GM12878 (cell line): Measurements from ENCODE around the gene NAT8. TPM values are rescaled to one million over a fixed set of nuclear protein-coding genes. Genes with fewer than 3 reads are reported as not detected.

Experiments used
- ATAC-seq: fragments of 200-7000 bp; cut with Tn5 transposase; 3 replicates; pipeline ENCODE4 v1.9.1; 2020; ENCODE audit warnings: mild to moderate bottlenecking, moderate library complexity
- BruUV-seq: library from RNA; stranded (reverse); fragments of 400-500 nt; replicated peaks from 2 replicates; lab custom pipeline; 2021; lab: Mats Ljungman, UMichigan
- CTCF ChIA-PET: fragments of 300-600 bp; sonication (Branson Sonifier 250); formaldehyde crosslinking; extraction: SDS; loops from one replicate; lab custom pipeline; 2021; ENCODE audit warnings: inconsistent platforms; lab: Yijun Ruan, JAX
- POLR2A ChIA-PET: fragments of 350-600 bp; formaldehyde crosslinking; extraction: SDS; loops from one replicate; lab custom pipeline; 2021; ENCODE audit warnings: inconsistent platforms; lab: Charles Lee
- RAD21 ChIA-PET: fragments of 300-600 bp; sonication (Branson Sonifier 250); formaldehyde crosslinking; loops from one replicate; lab custom pipeline; 2023; ENCODE audit warnings: antibody characterized with exemption; ENCODE audit not compliant: unreplicated experiment; lab: Charles Lee
- SMC1A ChIA-PET: fragments of 300-600 bp; sonication (Branson Sonifier 250); formaldehyde crosslinking; loops from one replicate; lab custom pipeline; 2023; ENCODE audit not compliant: unreplicated experiment, uncharacterized antibody; lab: Charles Lee
- DNase-seq: peaks from one replicate; pipeline ENCODE4 v3.0.0-alpha.2; 2011; ENCODE audit warnings: low read depth, low spot score
- FAIRE-seq: peaks from 3 replicates; lab custom pipeline; 2011; peaks lifted over from hg19 to GRCh38; lab: Jason Lieb, UNC
- H2AFZ ChIP-seq: 2 replicates; pipeline ENCODE4 v1.6.0; 2011; ENCODE audit warnings: low read depth, low read length, control low read depth; ENCODE audit not compliant: control insufficient read depth
- H3K27ac ChIP-seq: 2 replicates; pipeline ENCODE4 v1.5.1; 2011; ENCODE audit warnings: control low read depth; ENCODE audit not compliant: control insufficient read depth, insufficient read depth
- H3K27me3 ChIP-seq, 2 experiments: replicated peaks in 1 of 2; 2 replicates each; pipeline versions ENCODE4 v1.6.0 to v1.6.1; 2011; ENCODE audit warnings: low read length in 1 of 2; ENCODE audit not compliant: control insufficient read depth in 2 of 2, insufficient read depth in 2 of 2
- H3K36me3 ChIP-seq, 2 experiments: 2 replicates each; pipeline ENCODE4 v1.5.1; 2011; ENCODE audit warnings: low read length in 1 of 2; ENCODE audit not compliant: control insufficient read depth in 2 of 2, insufficient read depth in 2 of 2
- H3K4me1 ChIP-seq: 2 replicates; pipeline ENCODE4 v1.6.1; 2011; ENCODE audit warnings: mild to moderate bottlenecking, low read length, moderate library complexity, mixed read lengths; ENCODE audit not compliant: control insufficient read depth, insufficient read depth
- H3K4me2 ChIP-seq: 2 replicates; pipeline ENCODE4 v1.6.0; 2011; ENCODE audit warnings: control low read depth; ENCODE audit not compliant: control insufficient read depth, insufficient read depth
- H3K4me3 ChIP-seq: fragments of 200-600 bp; sonication (generic); 2 replicates; pipeline ENCODE4 v1.5.1; 2016
- H3K79me2 ChIP-seq: 2 replicates; pipeline ENCODE4 v1.6.0; 2011; ENCODE audit warnings: low read length; ENCODE audit not compliant: control insufficient read depth, insufficient read depth
- H3K9ac ChIP-seq: 2 replicates; pipeline ENCODE4 v1.8.0; 2011; ENCODE audit warnings: low read length, control low read depth, mixed read lengths; ENCODE audit not compliant: control insufficient read depth, insufficient read depth
- H3K9me3 ChIP-seq: replicated peaks from 3 replicates; pipeline ENCODE4 v1.5.1; 2011; ENCODE audit warnings: mild to moderate bottlenecking, low read length; ENCODE audit not compliant: control insufficient read depth, insufficient read depth
- H4K20me1 ChIP-seq: 2 replicates; pipeline ENCODE4 v1.6.0; 2011; ENCODE audit not compliant: control insufficient read depth, insufficient read depth
- CEBPZ ChIP-seq: fragments of 150-350 bp; IDR thresholded peaks from 2 replicates; pipeline ENCODE4 v1.6.1; 2016; ENCODE audit warnings: low read depth, low read length
- GABPA ChIP-seq: IDR thresholded peaks from 2 replicates; pipeline ENCODE4 v1.6.1; 2014; ENCODE audit warnings: antibody characterized with exemption, low read depth, mild to moderate bottlenecking, inconsistent platforms
- KLF5 ChIP-seq: fragments of 450-650 bp; IDR thresholded peaks from 2 replicates; pipeline ENCODE4 v1.6.1; 2014; ENCODE audit warnings: mild to moderate bottlenecking; ENCODE audit not compliant: partially characterized antibody
- MTA2 ChIP-seq: fragments of 450-650 bp; IDR thresholded peaks from 2 replicates; pipeline ENCODE4 v1.6.1; 2016; ENCODE audit warnings: low read depth, mild to moderate bottlenecking, moderate library complexity
- NFXL1 ChIP-seq: fragments of 450-650 bp; IDR thresholded peaks from 2 replicates; pipeline ENCODE4 v1.6.1; 2017; ENCODE audit warnings: antibody characterized with exemption, mild to moderate bottlenecking, borderline replicate concordance
- NFYA ChIP-seq: IDR thresholded peaks from 2 replicates; pipeline ENCODE4 v1.6.1; 2011; ENCODE audit warnings: low read depth, mild to moderate bottlenecking, low read length, improper control_type of control experiment, borderline replicate concordance
- NKRF ChIP-seq: fragments of 450-650 bp; conservative IDR thresholded peaks from 2 replicates; pipeline ENCODE4 v1.6.1; 2017; ENCODE audit warnings: mild to moderate bottlenecking, moderate library complexity
- NR2C1 ChIP-seq: fragments of 450-650 bp; IDR thresholded peaks from 2 replicates; pipeline ENCODE4 v1.6.1; 2017; ENCODE audit warnings: antibody characterized with exemption, mild to moderate bottlenecking, moderate library complexity
- NR2C2 ChIP-seq: IDR thresholded peaks from 2 replicates; pipeline ENCODE4 v1.6.1; 2011; ENCODE audit warnings: borderline replicate concordance, low read depth; ENCODE audit not compliant: control insufficient read depth, insufficient read length
- POLR2AphosphoS5 ChIP-seq: IDR thresholded peaks from 2 replicates; pipeline ENCODE4 v1.6.1; 2011; ENCODE audit warnings: mild to moderate bottlenecking, low read length, inconsistent platforms
- RBBP5 ChIP-seq: fragments of 200-600 bp; sonication (generic); conservative IDR thresholded peaks from 2 replicates; pipeline ENCODE4 v1.6.1; 2016
- RUNX3 ChIP-seq: IDR thresholded peaks from 2 replicates; pipeline ENCODE4 v1.6.1; 2012; ENCODE audit warnings: low read length, inconsistent platforms
- SMAD1 ChIP-seq: fragments of 450-650 bp; IDR thresholded peaks from 2 replicates; pipeline ENCODE4 v1.6.1; 2018; ENCODE audit warnings: mild to moderate bottlenecking, low read depth; ENCODE audit not compliant: partially characterized antibody
- WGBS: methylation state at CpG from one replicate; pipeline ENCODE4 v1.1.6; 2016; ENCODE audit warnings: low lambda C conversion rate; ENCODE audit not compliant: insufficient replicate concordance, insufficient coverage; ENCODE audit errors: missing lambda C conversion rate; 5-methylcytosine and 5-hydroxymethylcytosine counted together
- in situ Hi-C: fragments of 300-500 bp; cut with MboI; formaldehyde crosslinking; loops from 9 replicates; pipeline ENCODE4 v1.14.3; 2018; ENCODE audit warnings: mixed read lengths
- intact Hi-C: fragments of 100-400 bp; cut with micrococcal nuclease; formaldehyde crosslinking; loops from one replicate; pipeline ENCODE4 v1.14.2; 2022; ENCODE audit not compliant: unreplicated experiment
- polyA plus RNA-seq, 11 experiments: library from polyadenylated mRNA; depleted of rRNA in 4 of 11; unstranded in 6 of 11; stranded (reverse) in 5 of 11; fragments of >200 nt; fragmentation: Nextera tagmentation in 4 of 11; fragmentation: Illumina TruSeq in 1 of 11; extraction: Ambion mirVana in 4 of 11; extraction: Trizol in 1 of 11; gene quantifications; 1 replicate in 1 of 11; 2 replicates in 10 of 11; pipeline versions ENCODE4 v1.2.1 to v1.2.3, GENCODE V29; 2011 to 2016; ENCODE audit warnings: inconsistent platforms in 2 of 11, missing spikeins in 2 of 11, low read depth in 1 of 11
- total RNA-seq, 4 experiments: library from RNA; depleted of rRNA in 3 of 4; stranded (reverse); fragments of >200 nt in 3 of 4; fragmentation: Illumina TruSeq in 1 of 4; extraction: Trizol in 1 of 4; gene quantifications; 2 replicates each; pipeline versions ENCODE4 v1.2.1 to v1.2.3, GENCODE V29; 2013 to 2021

The NAT8 gene
- total and polyA plus RNA-seq, 10 of the 15 experiments (the other 5 are each of a cell fraction or from before 2014, with no cell fraction given): not detected

GRCh38 chr2:73652348-73652747 lies 10.1 kb upstream of the NAT8 start:
- in situ Hi-C loops: no loop called here
- peaks cover 6% of the 10 kb centered on the region for H3K4me1 ChIP-seq
- DNase-seq (no peak), FAIRE-seq (no peak), ATAC-seq (no peak)
- ChIA-PET POLR2A (no interaction called here), CTCF (no interaction called here), RAD21 (no interaction called here), SMC1A (no interaction called here)
- BruUV-seq: no TSS peak
- no peaks in the 10 kb centered on the region for H3K27me3 ChIP-seq
- H3K4me2 ChIP-seq: no peak overlapping the region
- H3K27ac ChIP-seq: no peak overlapping the region
- no peaks in the 10 kb centered on the region; the same call in 2 of the 3 replicates for H3K9me3 ChIP-seq
- H3K36me3 ChIP-seq: no peaks in the 10 kb centered on the region
- H2AFZ ChIP-seq: no peak overlapping the region
- intact Hi-C loops: no loop called here
- TF ChIP-seq MTA2 (no peak), SMAD1 (no peak), NFYA (no peak), NR2C2 (no peak), GABPA (no peak), POLR2AphosphoS5 (no peak), RUNX3 (no peak), RBBP5 (no peak), NKRF (no peak), KLF5 (no peak), NFXL1 (no peak), CEBPZ (no peak), NR2C1 (no peak)
- no peaks in the 10 kb centered on the region for H3K79me2 ChIP-seq
- 51% methylated on average over 3 of the region's 3 CpGs for WGBS
- no peak overlapping the region for H3K4me3 ChIP-seq
- no peak overlapping the region for H3K9ac ChIP-seq
- no peaks in the 10 kb centered on the region for H4K20me1 ChIP-seq
